Naive thymus-derived CD4-positive, alpha-beta T cell (primary cell): ENCODE results near the gene TMEM100. TPM values are rescaled to one million over a fixed set of nuclear protein-coding genes. Genes with fewer than 3 reads are reported as not detected.

Source experiments
- ATAC-seq: fragments of 150-1000 bp; cut with Tn5 transposase; 2 replicates; pipeline ENCODE4 v1.10.0; 2021; ENCODE audit warnings: mild to moderate bottlenecking, moderate library complexity
- CTCF ChIA-PET: fragments of 350-600 bp; sonication (Branson Sonifier 250); formaldehyde crosslinking; loops from one replicate; lab custom pipeline; 2021; ENCODE audit warnings: antibody characterized with exemption; lab: Charles Lee
- POLR2A ChIA-PET: fragments of 350-600 bp; sonication (Branson Sonifier 250); formaldehyde crosslinking; loops from one replicate; lab custom pipeline; 2021; ENCODE audit warnings: antibody characterized with exemption, inconsistent platforms; lab: Charles Lee
- DNase-seq, 9 donors: peaks; one replicate each; pipeline versions ENCODE4 v3.0.0 to v3.0.0-alpha.2; 2020 to 2022; ENCODE audit warnings: mixed read lengths in 1 of 9
- H3K27ac ChIP-seq: one replicate; pipeline ENCODE4 v1.7.0; 2013; ENCODE audit warnings: mild to moderate bottlenecking, low read depth, low read length, moderate library complexity
- H3K27me3 ChIP-seq, 2 donors: one replicate each; pipeline ENCODE4 v1.7.0; 2013; ENCODE audit warnings: low read length in 2 of 2, mild to moderate bottlenecking in 2 of 2, moderate library complexity in 2 of 2; ENCODE audit not compliant: control insufficient read depth in 2 of 2, insufficient read depth in 2 of 2
- H3K36me3 ChIP-seq, 3 experiments: 1 replicate in 2 of 3; 2 replicates in 1 of 3; pipeline ENCODE4 v1.7.0; 2013; ENCODE audit warnings: low read length in 3 of 3, mild to moderate bottlenecking in 3 of 3, moderate library complexity in 1 of 3; ENCODE audit not compliant: insufficient read depth in 3 of 3, control insufficient read depth in 2 of 3
- H3K4me1 ChIP-seq, 2 donors: one replicate each; pipeline ENCODE4 v1.7.0; 2013; ENCODE audit warnings: low read length in 2 of 2, mild to moderate bottlenecking in 2 of 2, moderate library complexity in 1 of 2; ENCODE audit not compliant: control insufficient read depth in 2 of 2, insufficient read depth in 2 of 2
- H3K4me3 ChIP-seq: 2 replicates; pipeline ENCODE4 v1.7.0; 2013; ENCODE audit warnings: mild to moderate bottlenecking, low read length
- H3K9me3 ChIP-seq, 3 experiments: 1 replicate in 2 of 3; 2 replicates in 1 of 3; pipeline ENCODE4 v1.7.0; 2013; ENCODE audit warnings: low read length in 3 of 3; ENCODE audit not compliant: control insufficient read depth in 2 of 3
- H3K27ac Mint-ChIP-seq, 9 donors: one replicate each; pipeline ENCODE4 v1.8.0; 2020 to 2022; ENCODE audit warnings: mixed read lengths in 9 of 9, mild to moderate bottlenecking in 8 of 9, moderate library complexity in 5 of 9, inconsistent platforms in 2 of 9
- H3K27me3 Mint-ChIP-seq, 5 donors: one replicate each; pipeline ENCODE4 v1.8.0; 2021 to 2022; ENCODE audit warnings: mixed read lengths in 5 of 5, mild to moderate bottlenecking in 1 of 5
- H3K36me3 Mint-ChIP-seq, 5 donors: one replicate each; pipeline ENCODE4 v1.8.0; 2020 to 2022; ENCODE audit warnings: mixed read lengths in 5 of 5, mild to moderate bottlenecking in 3 of 5, inconsistent platforms in 1 of 5
- H3K4me1 Mint-ChIP-seq, 7 donors: one replicate each; pipeline ENCODE4 v1.8.0; 2020 to 2022; ENCODE audit warnings: mixed read lengths in 7 of 7, mild to moderate bottlenecking in 3 of 7, inconsistent platforms in 1 of 7
- H3K4me3 Mint-ChIP-seq, 10 donors: one replicate each; pipeline ENCODE4 v1.8.0; 2020 to 2022; ENCODE audit warnings: mild to moderate bottlenecking in 10 of 10, mixed read lengths in 10 of 10, moderate library complexity in 6 of 10, inconsistent platforms in 2 of 10
- H3K9me3 Mint-ChIP-seq, 11 donors: one replicate each; pipeline ENCODE4 v1.8.0; 2020 to 2022; ENCODE audit warnings: mixed read lengths in 11 of 11, mild to moderate bottlenecking in 4 of 11, inconsistent platforms in 1 of 11, moderate library complexity in 1 of 11
- intact Hi-C, 2 donors: fragments of 100-400 bp; cut with micrococcal nuclease; formaldehyde crosslinking; loops; one replicate each; pipeline ENCODE4 v1.15.1; 2023
- polyA plus RNA-seq, 2 donors: library from polyadenylated mRNA; unstranded; fragments of 300-500 nt; fragmentation: Illumina TruSeq; gene quantifications; one replicate each; pipeline ENCODE4 v1.2.3, GENCODE V29; 2021
- total RNA-seq, 6 experiments: library from RNA in 5 of 6; stranded (reverse) in 5 of 6; gene quantifications; 1 replicate in 5 of 6; 2 replicates in 1 of 6; pipeline ENCODE4 v1.2.3 and lab custom pipeline; 2021 to 2026

The TMEM100 gene
- total and polyA plus RNA-seq, 7 experiments from 2014 or later = not detected

GRCh38 chr17:55746466-55746865 lies 23.8 kb upstream of the TMEM100 start:
- Mint-ChIP-seq H3K4me1 (peaks cover under 1 to 10% (median 9%) of the 10 kb centered on the region in 7 donors), H3K27me3 (peaks cover 30 to 56% (median 36%) of the 10 kb centered on the region in 5 donors), H3K4me3 (no peak overlapping the region), H3K27ac (no peak overlapping the region), H3K36me3 (no peaks in the 10 kb centered on the region), H3K9me3 (no peaks in the 10 kb centered on the region)
- CTCF ChIA-PET = no interaction called here
- Histone ChIP-seq H3K4me1 (no peaks in the 10 kb centered on the region), H3K36me3 (peaks cover 0 to 5% (median 0%) of the 10 kb centered on the region in 3 experiments), H3K27ac (no peak overlapping the region), H3K27me3 (no peaks in the 10 kb centered on the region), H3K9me3 (no peaks in the 10 kb centered on the region), H3K4me3 (no peak overlapping the region)
- intact Hi-C loops = no loop called here
- DNase-seq (no peak), ATAC-seq (no peak)
- POLR2A ChIA-PET = no interaction called here

- ATAC-seq = no peak
- no peaks in the 10 kb centered on the region for H3K9me3 ChIP-seq
- no peaks in the 10 kb centered on the region for H3K27me3 ChIP-seq
- ChIA-PET POLR2A (no interaction called here), CTCF (no interaction called here)
- Mint-ChIP-seq H3K4me1 (peaks cover 0 to 2% (median under 1%) of the 10 kb centered on the region in 7 donors), H3K36me3 (no peaks in the 10 kb centered on the region), H3K27me3 (peaks cover 30 to 60% (median 36%) of the 10 kb centered on the region in 5 donors), H3K9me3 (no peaks in the 10 kb centered on the region), H3K4me3 (no peak overlapping the region), H3K27ac (no peak overlapping the region)
- intact Hi-C loops = no loop called here
- no peak overlapping the region for H3K4me3 ChIP-seq
- H3K4me1 ChIP-seq = no peaks in the 10 kb centered on the region
- no peak overlapping the region for H3K27ac ChIP-seq
- DNase-seq = no peak
- H3K36me3 ChIP-seq = no peaks in the 10 kb centered on the region
Measured at GRCh38 chr17:55745258-55745657, 22.6 kb upstream of the TMEM100 start.

GRCh38 chr17:55743103-55743679 lies 20.5 kb upstream of the TMEM100 start:
- H3K27me3 ChIP-seq = no peaks in the 10 kb centered on the region
- no peak overlapping the region for H3K4me3 Mint-ChIP-seq
- H3K4me3 ChIP-seq = no peak overlapping the region
- no peaks in the 10 kb centered on the region for H3K9me3 Mint-ChIP-seq
- ChIA-PET CTCF (no interaction called here), POLR2A (no interaction called here)
- no peaks in the 10 kb centered on the region for H3K4me1 Mint-ChIP-seq
- H3K4me1 ChIP-seq = no peaks in the 10 kb centered on the region
- no peaks in the 10 kb centered on the region for H3K36me3 Mint-ChIP-seq
- ATAC-seq (no peak), DNase-seq (no peak)
- no peaks in the 10 kb centered on the region for H3K36me3 ChIP-seq
- H3K27me3 Mint-ChIP-seq = peaks cover 25 to 44% (median 35%) of the 10 kb centered on the region in 5 donors
- no peak overlapping the region for H3K27ac Mint-ChIP-seq
- no peak overlapping the region for H3K27ac ChIP-seq
- H3K9me3 ChIP-seq = no peaks in the 10 kb centered on the region
- intact Hi-C loops = no loop called here

- Histone ChIP-seq H3K36me3 (no peaks in the 10 kb centered on the region), H3K27me3 (no peaks in the 10 kb centered on the region), H3K9me3 (no peaks in the 10 kb centered on the region), H3K4me3 (no peak overlapping the region), H3K27ac (no peak overlapping the region), H3K4me1 (no peaks in the 10 kb centered on the region)
- ATAC-seq (no peak), DNase-seq (no peak)
- Mint-ChIP-seq H3K36me3 (no peaks in the 10 kb centered on the region), H3K4me1 (no peaks in the 10 kb centered on the region), H3K27ac (no peak overlapping the region), H3K27me3 (peaks cover 18 to 37% (median 28%) of the 10 kb centered on the region in 5 donors), H3K4me3 (no peak overlapping the region), H3K9me3 (no peaks in the 10 kb centered on the region)
- ChIA-PET CTCF (interaction anchor here (0.7 kb wide), 1 partner anchor 49 kb away, joined by 3 read pairs; no protein-coding TSS in a partner anchor), POLR2A (no interaction called here)
- intact Hi-C loops = no loop called here
Measured at GRCh38 chr17:55742272-55743102, 19.8 kb upstream of the TMEM100 start.

- Histone ChIP-seq H3K27ac (no peak overlapping the region), H3K4me1 (no peaks in the 10 kb centered on the region), H3K4me3 (no peak overlapping the region), H3K27me3 (no peaks in the 10 kb centered on the region), H3K36me3 (no peaks in the 10 kb centered on the region), H3K9me3 (no peaks in the 10 kb centered on the region)
- DNase-seq = no peak
- no peak overlapping the region for H3K4me3 Mint-ChIP-seq
- ChIA-PET POLR2A (no interaction called here), CTCF (no interaction called here)
- H3K36me3 Mint-ChIP-seq = no peaks in the 10 kb centered on the region
- no peaks in the 10 kb centered on the region for H3K9me3 Mint-ChIP-seq
- no peak for ATAC-seq
- no peak overlapping the region for H3K27ac Mint-ChIP-seq
- intact Hi-C loops = no loop called here
- peaks cover 14 to 27% (median 18%) of the 10 kb centered on the region in 5 donors for H3K27me3 Mint-ChIP-seq
- peaks cover 0 to 1% (median 0%) of the 10 kb centered on the region in 7 donors for H3K4me1 Mint-ChIP-seq
Measured at GRCh38 chr17:55741356-55741700, 18.7 kb upstream of the TMEM100 start.

DNA sequence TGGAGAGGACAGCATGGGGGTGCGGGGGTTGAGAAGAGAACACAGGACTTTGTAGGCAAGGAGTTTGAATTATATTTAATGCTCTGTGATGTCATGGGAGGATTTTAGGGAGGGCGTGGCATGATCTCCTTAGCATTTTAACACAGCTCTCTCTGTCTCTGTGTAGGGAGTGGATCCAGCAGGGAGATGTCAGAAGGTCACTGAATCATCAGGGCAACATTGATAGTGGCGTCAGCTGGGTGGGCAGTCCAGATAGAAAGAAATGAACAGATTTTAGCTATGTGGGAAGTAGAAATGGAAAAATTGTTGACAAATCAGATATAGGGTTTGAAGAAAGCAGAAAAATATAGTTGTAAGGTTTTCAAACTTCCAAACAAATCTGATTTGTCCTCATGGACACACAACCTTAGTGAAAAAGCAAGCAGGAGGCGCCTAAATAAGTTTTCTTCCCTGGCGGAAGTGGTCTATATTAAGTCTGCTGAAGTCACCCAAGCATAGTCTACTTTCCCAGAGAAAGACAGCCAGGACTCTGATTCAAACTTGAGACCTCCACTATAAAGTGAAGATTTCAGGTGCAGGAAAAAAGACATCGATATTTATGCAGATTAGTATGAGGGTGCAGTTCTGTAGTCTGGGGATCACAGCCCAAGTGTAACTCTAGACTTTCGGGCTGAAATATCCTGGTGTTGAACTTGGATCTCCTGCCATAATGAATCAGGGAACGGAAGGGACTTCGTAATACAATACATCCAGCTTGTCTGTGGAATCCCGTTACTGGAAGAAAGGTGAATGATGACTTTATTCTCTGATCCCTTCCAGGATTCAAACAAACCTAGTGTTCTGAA lies 18.1 kb upstream of the TMEM100 start:
- Mint-ChIP-seq H3K36me3 (no peaks in the 10 kb centered on the region), H3K4me3 (no peak overlapping the region), H3K4me1 (peaks cover 0 to 1% (median 0%) of the 10 kb centered on the region in 7 donors), H3K27ac (no peak overlapping the region), H3K9me3 (no peaks in the 10 kb centered on the region), H3K27me3 (peaks cover 10 to 23% (median 12%) of the 10 kb centered on the region in 5 donors)
- H3K4me3 ChIP-seq = no peak overlapping the region
- ChIA-PET CTCF (no interaction called here), POLR2A (no interaction called here)
- no peaks in the 10 kb centered on the region for H3K4me1 ChIP-seq
- no peaks in the 10 kb centered on the region for H3K27me3 ChIP-seq
- no peaks in the 10 kb centered on the region for H3K36me3 ChIP-seq
- DNase-seq (no peak), ATAC-seq (no peak)
- no peaks in the 10 kb centered on the region for H3K9me3 ChIP-seq
- intact Hi-C loops = no loop called here
- H3K27ac ChIP-seq = no peak overlapping the region
